Nephron progenitor cell (in vitro differentiated cells): ENCODE results near the gene BRD1.

ENCODE experiments used
- DNase-seq: peaks from one replicate; pipeline ENCODE4 v3.0.0; 2021
- H3K27ac Mint-ChIP-seq: 2 replicates; pipeline ENCODE4 v1.8.0; 2021; ENCODE audit warnings: mild to moderate bottlenecking, moderate library complexity, mixed read lengths
- H3K27me3 Mint-ChIP-seq: 2 replicates; pipeline ENCODE4 v1.8.0; 2021; ENCODE audit warnings: mild to moderate bottlenecking, low read depth, mixed read lengths; ENCODE audit not compliant: poor library complexity
- H3K36me3 Mint-ChIP-seq: 2 replicates; pipeline ENCODE4 v1.8.0; 2021; ENCODE audit warnings: low read depth, mixed read lengths
- H3K4me1 Mint-ChIP-seq: 2 replicates; pipeline ENCODE4 v1.8.0; 2021; ENCODE audit warnings: mixed read lengths
- H3K4me3 Mint-ChIP-seq: 2 replicates; pipeline ENCODE4 v1.8.0; 2021; ENCODE audit warnings: mild to moderate bottlenecking, moderate library complexity, mixed read lengths
- H3K9me3 Mint-ChIP-seq: 2 replicates; pipeline ENCODE4 v1.8.0; 2021; ENCODE audit warnings: mild to moderate bottlenecking, moderate library complexity, mixed read lengths
- TF ChIP-seq, protein P1 (sequence below): fragments of 200-600 bp; sonication (generic); IDR thresholded peaks from 2 replicates; pipeline ENCODE4 v1.5.0; 2021; ENCODE audit warnings: antibody characterized with exemption

The BRD1 gene

DNA sequence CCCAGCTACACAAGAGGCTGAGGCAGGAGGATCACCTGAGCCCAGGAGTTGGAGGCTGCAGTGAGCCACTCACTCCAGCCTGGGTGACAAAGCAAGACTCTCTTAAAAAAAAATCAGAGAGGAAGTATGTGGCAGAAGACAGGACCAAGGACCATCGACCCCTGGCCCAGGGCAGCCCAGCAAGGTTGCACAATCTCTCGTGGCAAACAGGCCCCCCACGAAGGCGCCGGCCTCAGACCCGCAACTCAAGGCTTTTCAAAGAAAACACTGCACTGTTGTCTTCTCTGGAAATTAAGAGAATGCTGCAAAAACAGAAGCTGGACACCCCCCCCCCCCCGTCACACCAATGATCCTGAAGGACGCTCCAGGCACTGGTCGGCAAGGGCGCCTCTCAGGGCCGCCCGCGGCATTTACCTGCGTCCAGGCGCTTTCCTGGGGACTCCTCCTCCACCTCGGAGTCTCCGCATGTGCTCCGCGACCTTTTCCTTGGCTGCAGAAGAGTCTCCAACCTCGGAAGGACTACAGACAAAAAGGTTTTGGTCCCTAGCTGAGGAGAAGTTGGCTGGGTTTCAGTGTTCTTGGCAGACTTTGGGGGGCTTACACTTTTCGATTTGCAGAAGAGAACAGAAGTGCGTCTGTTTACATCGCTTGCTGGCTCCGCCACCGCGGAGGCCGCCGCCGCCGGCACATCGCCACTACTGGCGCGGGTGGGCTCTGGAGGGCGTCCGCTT, 40.5 kb downstream of the BRD1 start:
- peaks cover 46% of the 10 kb centered on the region for H3K36me3 Mint-ChIP-seq
- TF ChIP-seq, protein P1, sequence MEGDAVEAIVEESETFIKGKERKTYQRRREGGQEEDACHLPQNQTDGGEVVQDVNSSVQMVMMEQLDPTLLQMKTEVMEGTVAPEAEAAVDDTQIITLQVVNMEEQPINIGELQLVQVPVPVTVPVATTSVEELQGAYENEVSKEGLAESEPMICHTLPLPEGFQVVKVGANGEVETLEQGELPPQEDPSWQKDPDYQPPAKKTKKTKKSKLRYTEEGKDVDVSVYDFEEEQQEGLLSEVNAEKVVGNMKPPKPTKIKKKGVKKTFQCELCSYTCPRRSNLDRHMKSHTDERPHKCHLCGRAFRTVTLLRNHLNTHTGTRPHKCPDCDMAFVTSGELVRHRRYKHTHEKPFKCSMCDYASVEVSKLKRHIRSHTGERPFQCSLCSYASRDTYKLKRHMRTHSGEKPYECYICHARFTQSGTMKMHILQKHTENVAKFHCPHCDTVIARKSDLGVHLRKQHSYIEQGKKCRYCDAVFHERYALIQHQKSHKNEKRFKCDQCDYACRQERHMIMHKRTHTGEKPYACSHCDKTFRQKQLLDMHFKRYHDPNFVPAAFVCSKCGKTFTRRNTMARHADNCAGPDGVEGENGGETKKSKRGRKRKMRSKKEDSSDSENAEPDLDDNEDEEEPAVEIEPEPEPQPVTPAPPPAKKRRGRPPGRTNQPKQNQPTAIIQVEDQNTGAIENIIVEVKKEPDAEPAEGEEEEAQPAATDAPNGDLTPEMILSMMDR: no peak
- H3K4me3 Mint-ChIP-seq: no peak overlapping the region
- peak overlapping the region; percentile 8 for H3K27ac Mint-ChIP-seq
- H3K27me3 Mint-ChIP-seq: peaks cover 3% of the 10 kb centered on the region
- peaks cover 14% of the 10 kb centered on the region for H3K4me1 Mint-ChIP-seq
- no peaks in the 10 kb centered on the region for H3K9me3 Mint-ChIP-seq
- DNase-seq: no peak

DNA sequence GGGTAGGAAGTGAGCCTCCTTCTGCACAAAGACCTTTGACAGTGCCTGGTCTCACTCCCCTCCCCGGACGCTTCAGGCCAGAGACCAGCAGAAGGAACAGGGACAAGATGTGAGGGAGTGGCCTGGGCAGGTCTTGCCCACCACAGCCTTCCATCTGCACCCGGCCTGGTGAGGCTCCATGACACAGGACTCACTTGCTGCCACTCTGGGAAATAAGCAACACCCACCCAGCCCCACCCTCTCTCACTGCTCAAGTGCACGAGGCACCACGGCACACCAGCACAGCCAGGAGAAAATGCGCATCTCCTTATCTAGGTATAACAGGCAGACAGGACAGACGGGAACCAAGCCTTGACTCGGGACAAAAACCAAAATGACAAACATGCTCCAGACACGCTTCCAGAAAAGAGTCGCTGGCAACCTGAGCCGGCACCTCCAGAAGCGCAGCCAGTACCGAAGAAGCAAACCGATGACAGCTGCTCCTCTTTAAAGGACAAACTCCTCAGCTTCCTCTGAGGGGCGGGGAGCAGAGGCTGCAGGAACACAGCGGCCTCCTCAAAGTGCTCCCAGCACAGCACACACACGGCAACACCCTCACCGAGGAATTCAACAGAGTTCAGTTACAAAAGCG, 41.7 kb downstream of the BRD1 start:
- peak overlapping the region; percentile 72 for H3K27ac Mint-ChIP-seq
- no peak overlapping the region for H3K4me3 Mint-ChIP-seq
- TF ChIP-seq, protein P1: no peak
- H3K36me3 Mint-ChIP-seq: peaks cover 38% of the 10 kb centered on the region
- no peaks in the 10 kb centered on the region for H3K9me3 Mint-ChIP-seq
- no peak for DNase-seq
- H3K4me1 Mint-ChIP-seq: peaks cover 14% of the 10 kb centered on the region
- H3K27me3 Mint-ChIP-seq: peaks cover 3% of the 10 kb centered on the region

DNA sequence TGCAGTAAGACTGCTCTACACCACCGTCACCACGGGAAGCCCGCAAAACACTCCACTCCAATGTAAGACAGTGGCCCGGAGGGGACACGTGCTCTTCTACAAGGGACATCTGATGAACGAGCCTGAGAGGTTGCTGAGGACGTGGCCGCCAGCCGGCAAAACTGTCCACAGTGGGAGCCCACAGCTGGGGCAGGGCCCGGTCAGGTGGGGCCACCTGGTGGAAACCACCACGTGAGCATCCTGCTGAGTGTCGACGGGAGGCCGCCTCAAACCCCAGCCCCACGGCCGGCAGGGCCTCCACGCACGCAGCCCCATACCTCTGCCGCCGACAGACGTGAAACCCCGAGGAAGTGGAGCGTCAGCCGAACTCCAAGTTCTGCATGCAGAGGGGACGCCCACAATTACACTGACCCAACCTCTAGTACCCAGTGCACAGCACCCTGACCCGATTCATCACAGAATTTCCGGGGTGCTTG, 42.6 kb downstream of the BRD1 start:
- Mint-ChIP-seq H3K27me3 (peaks cover 3% of the 10 kb centered on the region), H3K36me3 (peaks cover 31% of the 10 kb centered on the region), H3K4me3 (no peak overlapping the region), H3K9me3 (no peaks in the 10 kb centered on the region), H3K27ac (no peak overlapping the region), H3K4me1 (peaks cover 9% of the 10 kb centered on the region)
- no peak for DNase-seq
- TF ChIP-seq, protein P1: no peak

DNA sequence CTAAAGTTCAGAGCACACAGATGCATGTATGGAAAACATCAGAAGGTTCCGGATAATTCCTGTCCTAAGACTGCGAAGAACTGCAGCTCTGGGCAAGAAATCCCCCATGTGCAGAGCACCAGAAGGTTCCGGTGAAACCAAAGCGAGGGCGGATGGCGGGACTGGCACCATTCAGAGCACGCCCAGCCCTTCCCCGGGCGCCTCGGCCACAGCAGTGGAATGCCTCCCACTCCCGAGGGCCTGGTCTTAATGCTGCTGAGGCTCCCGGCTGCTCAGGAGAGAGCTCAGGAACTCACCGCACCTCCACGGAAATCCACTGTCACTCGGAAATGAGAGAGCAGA, 43.1 kb downstream of the BRD1 start:
- no peak for DNase-seq

DNA sequence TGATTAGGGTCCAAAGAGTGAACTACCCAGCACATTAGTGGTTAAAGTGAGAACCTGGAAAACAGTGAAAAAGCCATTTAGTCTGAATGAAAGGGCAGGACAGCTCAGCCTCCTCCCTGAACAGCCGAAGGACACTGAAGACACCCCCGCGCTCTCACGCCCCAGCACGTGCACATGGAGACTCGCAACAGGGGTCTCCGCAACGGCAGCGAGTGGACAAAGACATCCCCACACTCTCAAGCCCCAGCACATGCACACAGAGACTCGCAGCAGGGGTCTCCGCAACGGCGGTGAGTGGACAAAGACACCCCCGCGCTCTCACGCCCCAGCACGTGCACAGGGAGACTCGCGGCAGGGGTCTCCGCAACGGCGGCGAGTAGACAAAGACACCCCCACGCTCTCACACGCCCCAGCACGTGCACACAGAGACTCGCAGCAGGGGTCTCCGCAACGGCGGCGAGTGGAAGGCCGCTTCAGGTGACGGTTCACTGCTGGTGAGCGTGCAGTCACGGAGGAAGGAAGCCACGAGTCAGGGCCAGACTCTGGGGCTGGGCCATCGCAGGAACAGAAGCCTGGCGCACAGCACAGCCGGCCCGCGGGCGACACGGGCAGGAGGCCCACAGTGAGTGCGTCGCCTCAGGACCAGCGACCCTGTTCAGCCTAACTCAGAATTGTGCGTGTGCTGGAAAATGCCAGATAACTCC, 43.6 kb downstream of the BRD1 start:
- Mint-ChIP-seq H3K4me1 (peaks cover 9% of the 10 kb centered on the region), H3K9me3 (no peaks in the 10 kb centered on the region), H3K27me3 (peaks cover 3% of the 10 kb centered on the region), H3K36me3 (peaks cover 36% of the 10 kb centered on the region), H3K27ac (peak overlapping the region; percentile 79), H3K4me3 (no peak overlapping the region)
- TF ChIP-seq, protein P1: no peak
- no peak for DNase-seq

More for the DNA sequence above, 43.1 kb downstream of the BRD1 start:
- peaks cover 3% of the 10 kb centered on the region for H3K27me3 Mint-ChIP-seq
- peaks cover 7% of the 10 kb centered on the region for H3K4me1 Mint-ChIP-seq
- no peak overlapping the region for H3K4me3 Mint-ChIP-seq
- peaks cover 31% of the 10 kb centered on the region for H3K36me3 Mint-ChIP-seq
- peak overlapping the region; percentile 79 for H3K27ac Mint-ChIP-seq
- no peaks in the 10 kb centered on the region for H3K9me3 Mint-ChIP-seq
- TF ChIP-seq, protein P1: no peak
